Measurements from ENCODE around the gene DENND1A.

Gene DENND1A

DNA sequence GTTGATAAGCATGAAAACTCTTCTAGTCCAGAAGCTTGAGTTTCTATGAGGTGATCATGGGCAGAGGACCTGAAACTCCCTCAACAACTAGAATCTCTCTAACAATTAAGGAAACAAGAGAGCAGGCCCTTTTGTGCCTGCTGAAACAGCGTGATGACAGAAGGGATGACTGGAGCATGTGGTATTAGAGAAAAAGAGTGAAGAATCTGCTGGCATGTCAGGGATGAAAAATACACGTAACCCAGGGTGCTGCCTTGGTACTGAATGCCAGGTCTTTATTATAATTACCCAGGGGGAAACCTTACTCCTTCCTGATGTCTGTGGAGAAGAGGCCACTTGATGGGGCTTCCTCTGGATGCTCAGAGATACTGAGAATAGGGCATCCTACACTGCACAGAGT, 406.1 kb downstream of the DENND1A start:
- TF ChIP-seq, protein P1, sequence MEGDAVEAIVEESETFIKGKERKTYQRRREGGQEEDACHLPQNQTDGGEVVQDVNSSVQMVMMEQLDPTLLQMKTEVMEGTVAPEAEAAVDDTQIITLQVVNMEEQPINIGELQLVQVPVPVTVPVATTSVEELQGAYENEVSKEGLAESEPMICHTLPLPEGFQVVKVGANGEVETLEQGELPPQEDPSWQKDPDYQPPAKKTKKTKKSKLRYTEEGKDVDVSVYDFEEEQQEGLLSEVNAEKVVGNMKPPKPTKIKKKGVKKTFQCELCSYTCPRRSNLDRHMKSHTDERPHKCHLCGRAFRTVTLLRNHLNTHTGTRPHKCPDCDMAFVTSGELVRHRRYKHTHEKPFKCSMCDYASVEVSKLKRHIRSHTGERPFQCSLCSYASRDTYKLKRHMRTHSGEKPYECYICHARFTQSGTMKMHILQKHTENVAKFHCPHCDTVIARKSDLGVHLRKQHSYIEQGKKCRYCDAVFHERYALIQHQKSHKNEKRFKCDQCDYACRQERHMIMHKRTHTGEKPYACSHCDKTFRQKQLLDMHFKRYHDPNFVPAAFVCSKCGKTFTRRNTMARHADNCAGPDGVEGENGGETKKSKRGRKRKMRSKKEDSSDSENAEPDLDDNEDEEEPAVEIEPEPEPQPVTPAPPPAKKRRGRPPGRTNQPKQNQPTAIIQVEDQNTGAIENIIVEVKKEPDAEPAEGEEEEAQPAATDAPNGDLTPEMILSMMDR (IDR thresholded peaks at IDR 0.05): no peak
- H3K4me2 ChIP-seq (ENCODE audit: low read length): no peak overlapping the region
- no peak overlapping the region for H3K9ac ChIP-seq
- H3K36me3 ChIP-seq (ENCODE audit: control insufficient read depth, insufficient read depth, low read length): no peaks in the 10 kb centered on the region
- no peak overlapping the region for H3K4me3 ChIP-seq (ENCODE audit: low read depth, low read length)
- no peaks in the 10 kb centered on the region for H3K79me2 ChIP-seq
- no peak overlapping the region for H2AFZ ChIP-seq
- H3K4me1 ChIP-seq: no peaks in the 10 kb centered on the region
- H3K27me3 ChIP-seq (ENCODE audit: control insufficient read depth, insufficient read depth, low read length): no peaks in the 10 kb centered on the region
- no peaks in the 10 kb centered on the region for H3K9me3 ChIP-seq (ENCODE audit: control insufficient read depth, low read length)
- no peak overlapping the region for H3K27ac ChIP-seq

DNA sequence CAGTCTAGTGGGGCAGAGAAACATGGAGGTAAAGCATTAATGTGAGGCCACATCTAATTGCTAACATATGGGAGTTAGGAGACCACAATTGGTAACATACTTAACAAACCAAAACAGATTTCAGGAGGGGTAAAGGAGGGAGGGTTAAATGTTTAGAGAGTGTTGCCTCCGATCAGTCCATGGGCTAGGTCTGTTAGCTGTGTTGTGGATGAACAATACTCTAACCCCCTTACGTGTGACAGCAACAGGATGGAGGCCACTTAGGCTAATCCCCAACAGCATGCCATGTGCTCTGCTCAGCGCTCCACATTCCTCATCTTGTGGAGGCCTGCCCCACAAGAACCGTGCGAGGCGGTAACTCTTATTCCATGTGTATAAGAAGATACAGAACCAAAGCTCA, 406.9 kb downstream of the DENND1A start:
- Histone ChIP-seq H3K36me3 (ENCODE audit: control insufficient read depth, insufficient read depth, low read length) (no peaks in the 10 kb centered on the region), H3K9ac (no peak overlapping the region), H3K79me2 (no peaks in the 10 kb centered on the region), H3K4me1 (no peaks in the 10 kb centered on the region), H3K4me3 (ENCODE audit: low read depth, low read length) (no peak overlapping the region), H2AFZ (no peak overlapping the region), H3K27me3 (ENCODE audit: control insufficient read depth, insufficient read depth, low read length) (no peaks in the 10 kb centered on the region), H3K4me2 (ENCODE audit: low read length) (no peak overlapping the region), H3K27ac (no peak overlapping the region), H3K9me3 (ENCODE audit: control insufficient read depth, low read length) (no peaks in the 10 kb centered on the region)
- TF ChIP-seq, protein P1 (IDR thresholded peaks at IDR 0.05): no peak

DNA sequence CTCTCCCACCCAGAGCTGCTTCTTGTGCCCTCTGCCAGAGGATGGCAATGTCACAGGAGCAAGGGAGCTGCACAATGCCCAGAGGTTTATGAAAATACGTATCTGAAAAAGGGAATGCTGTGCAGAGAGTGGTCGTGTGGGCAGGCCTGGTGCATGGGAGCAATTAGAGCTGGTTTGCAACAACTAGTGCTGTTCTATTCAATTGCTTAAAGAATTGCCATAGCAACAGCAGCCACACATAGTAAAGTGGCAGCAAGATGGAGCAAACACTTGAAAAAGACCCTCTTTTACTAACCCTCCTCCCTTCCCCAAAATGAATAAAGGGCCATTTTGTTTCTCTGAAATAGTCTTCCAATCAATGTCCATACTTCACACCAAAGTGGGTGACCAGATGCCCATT, 407.7 kb downstream of the DENND1A start:
- H3K9me3 ChIP-seq (ENCODE audit: control insufficient read depth, low read length): no peaks in the 10 kb centered on the region
- TF ChIP-seq, protein P1 (IDR thresholded peaks at IDR 0.05): no peak
- H3K4me1 ChIP-seq: no peaks in the 10 kb centered on the region
- H3K9ac ChIP-seq: no peak overlapping the region
- H3K27me3 ChIP-seq (ENCODE audit: control insufficient read depth, insufficient read depth, low read length): no peaks in the 10 kb centered on the region
- no peaks in the 10 kb centered on the region for H3K79me2 ChIP-seq
- H3K4me2 ChIP-seq (ENCODE audit: low read length): no peak overlapping the region
- no peak overlapping the region for H3K27ac ChIP-seq
- H3K4me3 ChIP-seq (ENCODE audit: low read depth, low read length): no peak overlapping the region
- H2AFZ ChIP-seq: no peak overlapping the region
- H3K36me3 ChIP-seq (ENCODE audit: control insufficient read depth, insufficient read depth, low read length): no peaks in the 10 kb centered on the region

DNA sequence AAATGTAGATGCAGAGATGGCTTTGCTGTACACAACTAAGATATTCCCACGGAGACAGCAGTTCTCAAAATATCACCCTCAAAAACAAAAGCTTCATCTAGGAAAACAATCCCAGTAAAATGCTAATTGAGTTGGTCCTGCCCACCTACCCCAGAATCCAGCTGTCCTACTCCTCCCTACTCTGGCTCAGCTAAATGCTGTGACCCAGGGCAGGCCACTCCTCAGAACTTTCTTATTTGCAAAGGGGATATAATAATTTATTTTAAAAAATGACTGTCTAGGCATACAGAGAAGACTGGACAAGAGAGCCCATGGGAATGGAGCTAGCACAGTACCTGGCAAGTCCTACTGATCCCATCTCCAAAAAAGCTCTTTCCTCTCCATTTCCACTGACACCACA, 411.6 kb downstream of the DENND1A start:
- H3K36me3 ChIP-seq (ENCODE audit: control insufficient read depth, insufficient read depth, low read length): no peaks in the 10 kb centered on the region
- no peak overlapping the region for H3K4me3 ChIP-seq (ENCODE audit: low read depth, low read length)
- H3K27ac ChIP-seq: no peak overlapping the region
- no peaks in the 10 kb centered on the region for H3K79me2 ChIP-seq
- TF ChIP-seq, protein P1 (IDR thresholded peaks at IDR 0.05): no peak
- no peaks in the 10 kb centered on the region for H3K9me3 ChIP-seq (ENCODE audit: control insufficient read depth, low read length)
- no peak overlapping the region for H2AFZ ChIP-seq
- H3K27me3 ChIP-seq (ENCODE audit: control insufficient read depth, insufficient read depth, low read length): no peaks in the 10 kb centered on the region
- no peaks in the 10 kb centered on the region for H3K4me1 ChIP-seq
- no peak overlapping the region for H3K4me2 ChIP-seq (ENCODE audit: low read length)
- no peak overlapping the region for H3K9ac ChIP-seq

DNA sequence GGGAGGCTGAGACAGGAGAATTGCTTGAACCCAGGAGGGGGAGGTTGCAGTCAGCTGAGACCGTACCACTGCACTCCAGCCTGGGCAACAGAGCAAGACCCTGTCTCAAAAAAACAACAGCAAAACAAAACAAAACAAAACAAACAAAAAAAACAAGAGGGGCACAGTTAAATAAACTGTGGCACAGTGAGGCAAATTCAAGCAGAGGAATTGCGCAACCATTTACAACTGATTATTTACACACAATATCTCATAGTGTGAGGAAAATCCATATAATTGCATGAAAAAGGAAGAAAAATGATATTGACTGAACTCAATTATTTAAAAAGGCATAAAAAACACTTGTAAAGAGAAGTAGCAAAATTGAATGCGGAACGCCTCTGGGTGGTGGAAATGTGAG, 412.4 kb downstream of the DENND1A start:
- Histone ChIP-seq H3K79me2 (no peaks in the 10 kb centered on the region), H3K4me3 (ENCODE audit: low read depth, low read length) (no peak overlapping the region), H3K9ac (no peak overlapping the region), H2AFZ (no peak overlapping the region), H3K4me2 (ENCODE audit: low read length) (no peak overlapping the region), H3K27me3 (ENCODE audit: control insufficient read depth, insufficient read depth, low read length) (no peaks in the 10 kb centered on the region), H3K36me3 (ENCODE audit: control insufficient read depth, insufficient read depth, low read length) (no peaks in the 10 kb centered on the region), H3K4me1 (no peaks in the 10 kb centered on the region), H3K27ac (no peak overlapping the region), H3K9me3 (ENCODE audit: control insufficient read depth, low read length) (no peaks in the 10 kb centered on the region)
- TF ChIP-seq, protein P1 (IDR thresholded peaks at IDR 0.05): no peak
